BLaER1 (cell line): ENCODE data around the gene SNAI3.
A peak's percentile ranks its signal among the peaks of the same experiment; 100 is the strongest.

Experiments used
- H3K27ac ChIP-seq: shearing (Covaris generic); formaldehyde crosslinking; 2 replicates; pipeline ENCODE4 v1.8.1; 2022
- H3K27me3 ChIP-seq: shearing (Covaris generic); formaldehyde crosslinking; 2 replicates; pipeline ENCODE4 v1.8.1; 2022
- H3K36me3 ChIP-seq: shearing (Covaris generic); formaldehyde crosslinking; 2 replicates; pipeline ENCODE4 v1.8.1; 2022
- H3K4me1 ChIP-seq: shearing (Covaris generic); formaldehyde crosslinking; 2 replicates; pipeline ENCODE4 v1.8.1; 2022
- H3K4me2 ChIP-seq: shearing (Covaris generic); formaldehyde crosslinking; 2 replicates; pipeline ENCODE4 v1.8.1; 2022
- H3K4me3 ChIP-seq: shearing (Covaris generic); formaldehyde crosslinking; 2 replicates; pipeline ENCODE4 v1.8.1; 2022
- H3K9ac ChIP-seq: shearing (Covaris generic); formaldehyde crosslinking; 2 replicates; pipeline ENCODE4 v1.8.1; 2022
- H3K9me3 ChIP-seq: shearing (Covaris generic); formaldehyde crosslinking; 2 replicates; pipeline ENCODE4 v1.8.1; 2022
- H4K20me1 ChIP-seq: shearing (Covaris generic); formaldehyde crosslinking; 2 replicates; pipeline ENCODE4 v1.8.1; 2022
- Cebpa-rat ChIP-seq: shearing (Covaris generic); IDR thresholded peaks from 2 replicates; pipeline ENCODE4 v1.8.1; 2022

The SNAI3 gene

DNA sequence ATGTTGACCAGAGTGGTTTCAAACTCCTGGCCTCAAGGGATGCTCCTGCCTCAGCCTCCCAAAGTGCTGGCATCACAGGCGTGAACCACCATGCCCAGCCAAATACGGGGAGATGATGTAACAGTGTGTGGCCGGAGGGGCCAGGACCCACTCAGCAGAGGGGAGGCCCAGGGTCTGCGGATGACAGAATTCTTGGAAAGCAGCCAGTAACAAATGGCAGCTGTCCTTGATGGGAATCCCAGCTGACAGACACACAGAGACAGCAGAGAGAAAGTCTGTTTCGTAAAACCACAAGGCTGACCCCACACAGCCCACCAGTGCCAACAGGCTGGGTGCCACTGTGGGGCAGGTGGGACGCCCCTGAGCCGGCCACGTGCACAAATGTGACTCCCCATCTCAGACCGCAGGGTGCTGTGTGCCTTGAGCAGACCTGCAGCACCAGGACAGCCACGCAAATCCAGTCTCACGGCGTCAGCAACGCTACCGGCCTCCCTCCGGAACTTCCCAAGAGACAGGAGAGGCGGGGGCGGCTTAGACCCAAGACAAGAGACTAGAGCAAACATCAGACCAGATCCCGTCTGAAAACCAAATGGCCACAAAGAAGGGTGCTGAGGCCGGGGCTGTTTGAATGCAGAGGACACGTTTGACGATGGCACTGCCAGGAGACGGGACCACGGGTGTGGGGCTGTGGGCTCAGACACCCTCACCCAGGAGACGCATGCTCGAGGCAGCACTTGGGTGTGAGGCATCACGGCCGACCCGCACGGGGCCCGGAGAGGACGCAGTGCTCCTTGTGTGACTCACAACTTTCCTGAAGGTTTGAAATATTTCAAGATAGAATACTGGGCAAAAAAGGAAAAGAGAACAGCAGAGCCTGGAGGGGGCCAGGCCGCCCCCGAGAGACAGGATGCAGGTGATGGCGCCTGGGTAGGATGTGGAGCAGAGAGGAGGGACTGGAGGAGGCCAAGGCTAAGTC lies 44.6 kb upstream of the SNAI3 start:
- peaks cover 21% of the 10 kb centered on the region for H3K4me1 ChIP-seq
- no peak for TF ChIP-seq Cebpa-rat
- H3K4me3 ChIP-seq: no peak overlapping the region
- H3K9me3 ChIP-seq: no peaks in the 10 kb centered on the region
- no peak overlapping the region for H3K9ac ChIP-seq
- H3K27me3 ChIP-seq: no peaks in the 10 kb centered on the region
- H4K20me1 ChIP-seq: peaks cover 54% of the 10 kb centered on the region
- H3K27ac ChIP-seq: no peak overlapping the region
- H3K4me2 ChIP-seq: peak overlapping the region; percentile 5; the same call in 1 of the 2 replicates
- peaks cover 84% of the 10 kb centered on the region for H3K36me3 ChIP-seq

DNA sequence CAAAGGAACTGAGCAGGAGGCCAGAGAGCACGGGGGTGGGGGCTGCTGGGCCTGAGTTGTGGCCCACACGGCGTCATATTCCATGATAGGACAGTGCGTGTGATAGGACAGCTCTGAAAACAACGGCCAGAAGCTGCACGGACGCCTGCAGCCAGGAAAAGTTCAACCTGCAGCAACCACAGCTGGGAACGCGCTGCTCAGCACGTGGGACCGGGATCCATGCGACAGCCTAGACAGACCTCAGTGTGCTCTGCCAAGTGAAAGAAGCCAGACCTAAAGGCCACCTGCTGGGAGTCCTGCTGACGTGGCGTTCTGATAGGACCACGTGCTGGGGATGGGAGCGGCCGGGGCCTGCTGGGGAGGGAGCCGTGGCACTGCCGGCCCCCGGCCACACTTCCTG lies 41.6 kb upstream of the SNAI3 start:
- Histone ChIP-seq H4K20me1 (peaks cover 53% of the 10 kb centered on the region), H3K27me3 (no peaks in the 10 kb centered on the region), H3K4me2 (peak overlapping the region; percentile 60), H3K9ac (peak overlapping the region; percentile 53; the same call in 1 of the 2 replicates), H3K4me1 (peaks cover 21% of the 10 kb centered on the region), H3K27ac (peak overlapping the region; percentile 53; the same call in 1 of the 2 replicates), H3K36me3 (peaks cover 84% of the 10 kb centered on the region), H3K9me3 (no peaks in the 10 kb centered on the region), H3K4me3 (no peak overlapping the region)
- TF ChIP-seq Cebpa-rat: no peak

DNA sequence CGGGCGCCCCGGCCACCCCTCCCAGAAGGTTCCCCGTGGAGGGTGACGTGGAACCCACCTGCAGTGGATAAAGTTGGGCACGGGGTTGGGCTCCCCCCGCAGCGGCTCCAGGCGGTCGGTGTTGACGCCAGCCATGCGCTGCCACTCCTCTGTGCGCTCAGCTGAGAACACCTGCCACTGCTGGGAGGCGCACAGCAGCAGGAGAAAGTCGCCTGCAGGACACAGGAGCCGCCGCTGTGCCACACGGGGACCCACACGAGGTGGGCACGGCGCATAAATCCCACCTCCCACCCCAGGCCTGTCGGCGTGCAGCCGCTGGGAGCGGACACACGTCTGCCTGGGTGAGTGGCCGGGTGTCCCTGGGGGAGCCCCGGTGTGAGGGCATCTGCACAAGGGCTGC lies 40.7 kb upstream of the SNAI3 start:
- H3K4me3 ChIP-seq: no peak overlapping the region
- H3K9me3 ChIP-seq: no peaks in the 10 kb centered on the region
- peaks cover 21% of the 10 kb centered on the region for H3K4me1 ChIP-seq
- no peak overlapping the region for H3K27ac ChIP-seq
- no peak overlapping the region for H3K9ac ChIP-seq
- no peak for TF ChIP-seq Cebpa-rat
- H3K4me2 ChIP-seq: no peak overlapping the region
- H3K27me3 ChIP-seq: no peaks in the 10 kb centered on the region
- peaks cover 51% of the 10 kb centered on the region for H4K20me1 ChIP-seq
- peaks cover 84% of the 10 kb centered on the region for H3K36me3 ChIP-seq

DNA sequence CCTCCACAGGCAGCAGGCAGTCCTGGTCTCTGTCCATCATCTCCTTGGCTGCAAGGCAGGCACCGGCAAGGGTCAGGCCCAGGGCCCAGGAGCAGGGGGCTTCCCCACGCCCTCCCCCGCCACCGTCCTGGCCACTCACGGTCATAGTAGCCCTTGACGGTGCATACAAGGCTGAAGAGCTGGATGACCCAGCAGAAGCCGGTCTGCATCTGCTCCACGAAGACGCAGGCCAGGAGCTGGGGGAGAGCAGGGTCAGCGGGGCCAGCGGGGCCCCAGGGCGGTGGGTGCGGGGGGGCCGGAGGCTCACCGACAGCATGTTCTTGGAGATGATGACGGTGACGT lies 40.1 kb upstream of the SNAI3 start:
- Histone ChIP-seq H3K27ac (no peak overlapping the region), H3K36me3 (peaks cover 85% of the 10 kb centered on the region), H3K4me2 (no peak overlapping the region), H3K27me3 (no peaks in the 10 kb centered on the region), H3K4me3 (no peak overlapping the region), H4K20me1 (peaks cover 52% of the 10 kb centered on the region), H3K4me1 (peaks cover 18% of the 10 kb centered on the region), H3K9ac (no peak overlapping the region), H3K9me3 (no peaks in the 10 kb centered on the region)
- TF ChIP-seq Cebpa-rat: no peak

DNA sequence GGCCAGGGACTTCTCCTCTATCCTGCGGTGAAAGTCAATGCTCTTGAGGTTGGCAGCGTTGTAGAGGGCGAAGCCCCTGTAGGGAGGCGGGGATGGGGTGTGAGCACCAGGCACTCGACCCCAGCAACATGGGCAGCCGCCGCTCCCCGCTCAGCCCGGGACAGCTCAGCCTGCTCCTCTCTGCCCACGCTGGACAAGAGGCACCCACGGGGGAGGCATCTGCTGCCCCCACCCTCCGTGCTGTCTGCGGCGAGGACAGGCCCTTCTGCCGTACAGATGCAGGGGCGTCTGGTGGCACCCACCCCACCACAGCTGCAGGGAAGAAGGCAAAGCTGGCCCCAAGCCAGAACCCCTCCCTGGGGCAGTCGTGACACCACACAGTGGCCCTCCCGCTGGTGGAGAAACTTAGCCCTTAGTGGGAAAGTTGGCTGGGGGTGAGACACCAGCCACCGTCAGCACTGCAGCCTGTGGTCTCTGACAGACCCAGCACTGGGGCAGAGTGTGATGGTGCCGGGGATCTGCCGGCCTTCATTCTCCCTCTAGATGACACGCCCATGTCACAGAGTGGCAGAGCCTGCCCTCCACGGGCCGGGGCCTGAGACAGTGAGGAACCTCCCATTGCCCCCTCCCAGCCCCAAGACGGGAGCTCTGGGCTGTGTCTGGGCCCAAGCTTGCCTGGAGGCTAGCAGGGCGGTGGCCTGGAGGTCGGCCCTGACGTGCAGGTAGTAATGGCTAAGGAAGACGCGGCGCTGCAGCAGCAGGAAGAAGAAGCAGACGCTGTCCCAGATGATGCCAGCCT lies 39.5 kb upstream of the SNAI3 start:
- H3K36me3 ChIP-seq: peaks cover 85% of the 10 kb centered on the region
- no peak overlapping the region for H3K27ac ChIP-seq
- no peak for TF ChIP-seq Cebpa-rat
- H3K4me2 ChIP-seq: no peak overlapping the region
- H3K9ac ChIP-seq: no peak overlapping the region
- H4K20me1 ChIP-seq: peaks cover 46% of the 10 kb centered on the region
- no peak overlapping the region for H3K4me3 ChIP-seq
- no peaks in the 10 kb centered on the region for H3K27me3 ChIP-seq
- H3K9me3 ChIP-seq: no peaks in the 10 kb centered on the region
- H3K4me1 ChIP-seq: peaks cover 12% of the 10 kb centered on the region

DNA sequence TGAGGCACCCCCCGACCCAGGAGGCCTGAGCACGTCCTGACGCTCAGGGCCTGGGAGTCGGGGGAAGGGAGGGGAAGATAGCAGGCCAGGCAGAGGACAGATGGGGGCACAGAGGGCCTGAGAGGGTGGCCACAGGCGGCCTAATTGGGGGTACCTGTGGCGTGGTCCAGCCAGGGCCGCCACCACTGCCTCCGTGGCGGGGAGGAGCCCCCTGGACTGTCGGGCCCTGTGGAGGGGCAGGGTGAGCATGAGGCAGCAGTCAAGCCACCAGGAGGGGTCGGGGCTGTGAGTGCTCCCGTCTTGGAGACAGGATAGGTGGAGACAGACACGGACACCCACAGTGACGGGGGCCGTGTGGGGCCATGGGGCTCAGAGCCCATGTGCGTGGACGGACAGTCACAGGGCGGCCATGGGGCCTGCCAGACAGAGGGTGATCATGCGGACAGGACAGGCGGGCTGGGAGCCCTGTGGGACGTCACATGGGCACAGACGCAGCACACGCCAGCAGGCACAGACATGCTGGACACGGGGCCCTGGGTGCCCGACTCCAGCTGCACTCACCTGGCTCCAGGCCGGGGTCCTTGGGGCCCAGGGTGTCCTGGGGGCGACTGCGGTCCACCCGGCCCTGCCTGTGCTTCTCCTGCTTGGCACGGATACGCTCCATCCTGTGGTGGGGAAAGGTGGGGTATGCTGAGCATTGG lies 38.7 kb upstream of the SNAI3 start:
- Histone ChIP-seq H3K4me2 (no peak overlapping the region), H3K27me3 (no peaks in the 10 kb centered on the region), H3K4me3 (no peak overlapping the region), H3K27ac (no peak overlapping the region), H4K20me1 (peaks cover 45% of the 10 kb centered on the region), H3K36me3 (peaks cover 85% of the 10 kb centered on the region), H3K9me3 (no peaks in the 10 kb centered on the region), H3K4me1 (peaks cover 9% of the 10 kb centered on the region), H3K9ac (no peak overlapping the region)
- TF ChIP-seq Cebpa-rat: no peak

DNA sequence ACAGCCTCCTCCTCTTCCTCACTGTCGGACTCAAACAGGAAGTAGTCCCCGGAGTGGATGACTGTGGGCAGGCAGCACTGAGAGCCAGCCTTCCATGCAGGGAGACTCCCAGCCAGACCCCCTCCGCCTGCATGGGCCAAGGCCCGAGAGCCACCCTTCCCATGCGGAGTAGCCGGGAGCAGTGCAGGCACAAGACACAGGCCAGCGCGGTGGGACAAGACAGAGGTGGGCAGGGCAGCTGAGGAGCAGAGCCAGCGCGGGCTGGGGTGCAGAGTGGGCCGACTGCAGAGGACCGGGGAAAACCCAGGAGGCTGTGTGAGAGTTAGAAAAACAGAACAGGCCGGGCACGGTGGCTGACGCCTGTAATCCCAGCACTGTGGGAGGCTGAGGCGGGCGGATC lies 37.6 kb upstream of the SNAI3 start:
- H3K27me3 ChIP-seq: no peaks in the 10 kb centered on the region
- H4K20me1 ChIP-seq: peaks cover 56% of the 10 kb centered on the region

DNA sequence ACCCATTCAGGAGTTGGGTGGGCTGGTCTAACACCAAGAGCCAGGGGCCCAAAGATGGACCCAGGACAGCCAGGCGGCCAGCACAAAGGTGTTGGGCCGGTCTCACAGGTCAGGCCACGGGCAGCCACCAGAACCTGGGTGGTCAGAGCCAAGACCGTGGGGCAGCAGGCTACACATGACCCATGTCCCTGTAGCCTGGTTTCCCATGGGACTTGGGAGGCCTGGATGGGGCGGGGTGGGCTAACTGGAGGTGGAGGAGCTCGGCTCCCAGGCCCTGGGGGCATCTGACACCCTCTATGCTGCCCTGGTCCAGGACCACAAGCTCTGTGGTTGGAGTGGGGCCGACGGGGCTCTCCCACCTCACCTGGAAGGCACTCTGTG lies 37.2 kb upstream of the SNAI3 start:
- Histone ChIP-seq H3K27ac (no peak overlapping the region), H3K9me3 (no peaks in the 10 kb centered on the region), H4K20me1 (peaks cover 60% of the 10 kb centered on the region), H3K27me3 (no peaks in the 10 kb centered on the region), H3K9ac (no peak overlapping the region), H3K4me3 (no peak overlapping the region), H3K4me2 (no peak overlapping the region), H3K4me1 (peaks cover 17% of the 10 kb centered on the region), H3K36me3 (peaks cover 97% of the 10 kb centered on the region)
- no peak for TF ChIP-seq Cebpa-rat

More for the DNA sequence above, 37.6 kb upstream of the SNAI3 start:
- no peak for TF ChIP-seq Cebpa-rat
- no peaks in the 10 kb centered on the region for H3K9me3 ChIP-seq
- no peak overlapping the region for H3K4me3 ChIP-seq
- peaks cover 92% of the 10 kb centered on the region for H3K36me3 ChIP-seq
- no peak overlapping the region for H3K27ac ChIP-seq
- no peak overlapping the region for H3K9ac ChIP-seq
- H3K4me1 ChIP-seq: peaks cover 13% of the 10 kb centered on the region
- no peak overlapping the region for H3K4me2 ChIP-seq

DNA sequence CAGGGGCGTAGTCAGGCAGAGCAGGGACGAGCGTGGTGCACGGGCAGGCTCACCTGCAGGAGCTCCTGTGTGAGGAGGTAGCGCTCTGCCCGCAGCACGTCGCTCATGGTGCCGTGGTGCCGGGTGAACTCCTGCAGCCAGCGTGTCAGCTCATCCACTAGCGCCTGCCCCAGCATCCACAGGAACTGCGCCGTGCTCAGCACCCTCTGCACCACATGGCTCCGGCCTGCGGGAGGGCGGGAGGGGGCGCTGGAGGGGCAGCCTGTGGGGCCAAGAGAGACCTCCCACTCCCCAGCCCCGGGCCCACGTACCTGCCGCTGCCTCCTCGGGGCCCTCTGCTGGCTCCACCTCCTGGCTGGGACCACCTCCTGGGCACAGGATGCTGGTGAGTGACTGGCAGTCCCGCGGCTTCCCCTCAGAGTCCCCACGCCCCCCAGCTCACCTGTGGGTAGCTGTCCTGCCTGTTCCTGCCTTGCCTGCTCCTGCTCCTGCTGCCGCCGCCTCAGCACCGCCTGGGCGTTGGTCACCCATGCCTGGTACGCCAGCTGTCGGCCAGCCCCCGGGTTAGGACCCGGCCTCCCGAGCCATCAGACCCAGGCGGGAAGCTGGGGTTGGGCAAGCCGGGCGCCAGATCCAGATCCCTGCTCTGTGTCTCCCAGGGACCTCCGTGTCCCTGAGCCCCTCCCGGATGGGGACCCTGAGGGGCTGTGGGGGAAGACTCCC lies 36.6 kb upstream of the SNAI3 start:
- Histone ChIP-seq H3K27me3 (no peaks in the 10 kb centered on the region), H3K4me3 (no peak overlapping the region), H3K27ac (no peak overlapping the region), H4K20me1 (peaks cover 66% of the 10 kb centered on the region), H3K36me3 (peaks cover 100% of the 10 kb centered on the region), H3K9ac (no peak overlapping the region), H3K4me1 (peaks cover 19% of the 10 kb centered on the region), H3K9me3 (no peaks in the 10 kb centered on the region), H3K4me2 (no peak overlapping the region)
- TF ChIP-seq Cebpa-rat: no peak
